Activated CD4-positive, alpha-beta T cell treated with anti-CD3 and anti-CD28 coated beads for 24 hours (primary cell): Measurements from ENCODE around the gene RDX.
A peak's percentile ranks its signal among the peaks of the same experiment; 100 is the strongest.
"Not testable (repeated sequence)": the region's sequence is repeated elsewhere in the genome, so short reads cannot be mapped to it uniquely, and the experiment has no call there.

Source experiments
- DNase-seq, 2 donors: peaks; one replicate each; pipeline ENCODE4 v3.0.0-alpha.2; 2020; ENCODE audit warnings: low read depth in 2 of 2

The RDX gene

GRCh38 chr11:110305169-110306018 is 9.0 kb upstream of the RDX start:
- no peak for DNase-seq

DNA sequence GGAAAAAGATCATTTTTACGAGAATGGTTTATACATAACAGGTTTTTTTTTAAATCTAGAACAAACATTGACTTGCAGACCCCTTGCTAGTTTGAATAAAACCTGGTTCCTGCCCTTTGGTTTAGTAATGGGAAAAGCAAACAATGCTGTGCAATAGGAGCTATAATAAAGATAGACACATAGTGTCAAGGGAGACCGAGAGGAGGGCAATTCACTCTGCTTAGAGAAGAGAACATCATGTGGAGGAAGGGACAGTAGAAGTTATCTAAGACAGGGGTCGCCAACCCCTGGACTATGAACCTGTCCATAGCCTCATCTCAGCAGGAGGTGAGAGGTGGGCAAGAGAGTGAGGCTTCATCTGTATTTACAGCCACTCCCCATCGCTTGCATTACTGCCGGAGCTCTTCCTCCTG is 7.0 kb upstream of the RDX start:
- no peak for DNase-seq

DNA sequence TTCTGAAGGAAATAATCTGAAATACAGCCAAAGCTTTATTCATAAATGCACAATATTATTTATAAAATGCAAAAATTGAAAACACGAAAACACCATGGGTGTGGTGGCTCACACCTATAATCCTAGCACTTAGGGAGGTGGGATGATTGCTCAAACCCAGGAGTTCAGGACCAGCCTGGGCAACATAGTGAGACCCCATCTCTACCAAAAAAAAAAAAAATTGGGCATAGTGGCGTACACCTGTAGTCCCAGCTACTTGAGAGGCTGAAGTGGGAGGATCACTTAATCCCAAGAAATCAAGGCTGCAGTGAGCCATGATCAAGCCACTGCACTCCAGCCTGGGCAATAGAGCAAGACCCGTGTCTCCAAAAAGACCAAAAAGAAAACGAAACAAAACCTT is 5.2 kb upstream of the RDX start:
- DNase-seq, result no peak

DNA sequence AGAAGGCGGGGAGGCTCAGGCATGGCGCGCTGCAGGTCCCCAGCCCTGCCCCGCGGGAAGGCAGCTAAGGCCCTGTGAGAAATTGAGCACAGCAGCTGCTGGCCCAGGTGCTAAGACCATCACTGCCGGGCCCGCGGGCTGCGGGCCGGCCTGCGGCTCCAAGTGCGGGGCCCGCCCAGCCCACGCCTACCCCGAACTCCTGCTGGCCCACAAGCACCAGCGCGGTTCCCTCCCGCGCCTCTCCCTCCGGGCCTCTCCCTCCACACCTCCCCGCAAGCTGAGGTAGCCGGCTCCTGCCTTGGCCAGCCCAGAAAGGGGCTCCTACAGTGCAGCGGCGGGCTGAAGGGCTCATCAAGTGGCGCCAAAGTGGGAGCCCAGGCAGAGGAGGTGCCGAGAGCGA is 4.6 kb upstream of the RDX start:
- DNase-seq, result no peak

DNA sequence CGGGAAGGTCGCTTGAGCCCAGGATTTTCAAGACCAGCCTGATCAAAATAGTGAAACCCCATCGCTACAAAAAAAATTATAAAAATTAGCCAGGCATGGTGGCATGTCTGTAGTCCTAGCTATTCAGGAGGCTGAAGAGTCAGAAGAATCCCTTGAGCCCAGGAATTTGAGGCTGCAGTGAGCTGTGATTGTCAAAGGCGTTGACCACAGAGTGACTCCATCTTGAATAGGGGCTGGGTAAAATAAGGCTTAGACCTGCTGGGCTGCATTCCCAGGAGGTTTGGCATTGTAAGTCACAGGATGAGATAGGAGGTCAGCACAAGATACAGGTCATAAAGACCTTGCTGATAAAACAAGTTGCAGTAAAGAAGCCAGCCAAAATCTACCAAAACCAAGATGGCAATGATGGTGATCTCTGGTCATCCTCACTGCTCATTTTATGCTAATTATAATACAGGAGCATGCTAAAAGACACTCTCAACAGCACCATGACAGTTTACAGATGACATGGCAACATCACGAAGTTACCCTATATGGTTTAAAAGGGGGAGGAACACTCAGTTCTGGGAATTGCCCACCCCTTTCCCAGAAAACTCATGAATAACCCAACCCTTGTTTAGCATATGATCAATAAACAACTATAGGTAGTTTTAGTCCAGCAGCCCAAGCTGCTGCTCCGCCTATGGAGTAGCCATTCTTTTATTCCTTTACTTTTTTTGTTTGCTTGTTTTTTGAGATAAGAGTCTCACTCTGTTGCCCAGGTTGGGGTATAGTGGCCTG is 2.8 kb upstream of the RDX start:
- DNase-seq, result no peak

DNA sequence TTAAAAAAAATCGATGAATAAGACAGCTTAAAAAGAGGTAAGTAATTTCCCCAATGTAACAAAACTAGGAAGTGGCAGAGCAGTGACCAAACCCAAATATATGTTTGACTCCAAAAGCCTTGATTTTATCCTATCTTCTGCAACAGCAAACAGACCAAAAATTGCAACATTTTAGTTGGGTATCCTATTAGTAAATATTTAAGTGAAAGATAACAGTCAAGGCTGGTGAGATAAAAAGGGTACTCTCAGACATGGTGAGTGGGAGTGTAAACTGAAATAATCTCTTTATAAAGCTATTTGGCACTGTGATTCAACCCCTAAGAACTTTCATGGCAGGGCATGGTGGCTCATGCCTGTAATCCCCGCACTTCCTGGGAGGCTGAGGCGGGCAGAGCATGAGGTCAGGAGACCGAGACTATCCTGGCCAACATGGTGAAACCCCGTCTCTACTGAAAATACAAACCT is 1.9 kb upstream of the RDX start:
- no peak for DNase-seq

GRCh38 chr11:110297726-110298300 is 1.4 kb upstream of the RDX start:
- no peak for DNase-seq

GRCh38 chr11:110297076-110297725 is 787 bp upstream of the RDX start:
- no peak for DNase-seq

GRCh38 chr11:110295531-110296225 is 736 bp downstream of the RDX start:
- DNase-seq, result peak in 1 of 2 donors; percentile 20

- no peak for DNase-seq
These were observed 1.3 kb downstream of the RDX start for GRCh38 chr11:110295086-110295485.

DNA sequence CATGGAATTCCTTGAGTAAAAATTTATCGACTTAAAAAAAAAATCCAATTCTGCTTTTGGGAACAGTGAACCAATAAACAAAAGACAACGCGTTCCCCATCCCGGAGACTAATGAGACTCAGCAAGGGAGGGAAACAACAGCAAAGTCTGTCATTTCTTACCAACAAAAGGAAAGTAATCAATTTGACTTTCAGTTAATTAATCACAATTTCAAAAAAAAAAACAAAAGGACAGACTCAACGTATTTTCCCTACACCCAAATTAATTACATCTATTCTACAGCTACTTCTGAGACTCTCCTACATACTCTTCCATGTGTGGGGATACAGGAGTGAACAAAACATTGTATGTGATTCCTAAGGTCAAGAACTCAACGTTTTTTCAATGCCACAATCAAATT is 1.9 kb downstream of the RDX start:
- no peak for DNase-seq

GRCh38 chr11:110293389-110293788 is 3.0 kb downstream of the RDX start:
- DNase-seq, result no peak

- not testable (repeated sequence) for DNase-seq
These were observed 4.3 kb downstream of the RDX start for GRCh38 chr11:110292146-110292545.

GRCh38 chr11:110290591-110291334 is 5.7 kb downstream of the RDX start:
- DNase-seq, result no peak

- DNase-seq, result no peak
These were observed 6.9 kb downstream of the RDX start for GRCh38 chr11:110289472-110289871.

DNA sequence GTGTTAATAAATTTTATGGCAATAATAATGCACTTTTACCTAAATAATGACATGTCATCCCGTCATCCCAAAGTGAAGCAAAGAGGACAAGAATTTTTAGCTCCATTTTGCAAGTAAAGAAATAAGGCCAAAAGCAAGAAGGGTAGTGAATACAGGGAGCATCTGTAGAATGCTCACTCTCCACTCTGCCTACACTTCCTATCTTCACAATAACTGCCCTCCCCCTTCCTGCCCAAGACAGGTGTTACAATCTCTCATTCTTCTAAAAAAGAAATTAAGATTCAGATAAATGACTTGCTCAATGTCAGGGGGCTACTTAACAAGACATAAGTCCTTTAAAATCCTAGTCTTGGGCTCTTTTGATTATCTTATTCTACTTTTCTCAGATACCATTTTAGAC is 8.9 kb downstream of the RDX start:
- DNase-seq, result no peak

DNA sequence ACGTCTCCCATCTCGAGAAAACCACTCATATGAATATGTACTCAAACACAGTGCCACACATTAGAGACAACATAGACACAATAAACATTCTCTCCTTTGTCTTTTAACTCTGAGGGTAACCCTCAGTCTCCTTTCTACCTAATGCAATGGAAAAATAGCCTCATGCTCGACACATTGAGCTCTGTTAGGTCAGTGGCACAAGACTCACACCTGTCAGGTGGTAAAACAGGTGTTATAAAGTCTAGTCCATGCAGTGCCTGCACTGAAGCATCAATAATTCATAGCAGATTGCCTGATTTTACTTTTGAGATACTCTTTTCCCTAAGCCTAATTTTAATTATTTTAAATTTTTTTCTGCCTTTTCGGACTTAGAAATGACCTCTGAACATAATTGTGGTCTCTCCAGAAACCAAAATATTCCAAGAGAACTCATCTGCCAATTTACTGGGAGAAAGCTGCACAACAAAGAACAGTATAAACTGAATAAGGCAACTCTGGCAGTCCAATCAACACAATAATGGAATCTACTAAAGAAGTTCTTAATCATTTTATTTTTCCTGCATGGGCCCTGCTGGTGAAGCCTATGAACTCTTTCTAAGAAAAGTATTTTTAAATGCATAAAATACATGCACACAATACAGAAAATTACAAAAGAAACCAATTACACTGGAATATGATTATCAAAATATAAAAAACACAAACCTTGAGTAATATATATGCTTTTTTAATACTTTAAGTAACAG is 9.9 kb downstream of the RDX start:
- no peak for DNase-seq

GRCh38 chr11:110283862-110284261 is 12.6 kb downstream of the RDX start:
- no peak for DNase-seq

DNA sequence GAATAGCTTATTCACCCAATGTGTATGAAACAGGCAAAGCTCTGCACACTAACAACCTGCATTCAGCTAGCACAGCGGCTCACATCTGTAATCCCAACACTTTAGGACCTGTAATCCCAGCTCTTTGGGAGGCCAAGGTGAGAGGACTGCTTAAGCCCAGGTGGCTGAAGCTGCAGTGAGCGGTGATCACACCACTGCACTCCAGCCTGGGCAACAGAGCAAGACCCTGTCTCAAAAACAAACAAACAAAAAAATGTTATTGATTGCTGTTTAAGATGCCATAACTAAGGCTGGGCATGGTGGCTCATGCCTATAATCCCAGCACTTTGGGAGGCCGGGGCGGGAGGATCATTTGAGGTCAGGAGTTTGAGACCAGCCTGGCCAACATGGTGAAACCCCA is 15.8 kb downstream of the RDX start:
- not testable (repeated sequence) for DNase-seq

DNA sequence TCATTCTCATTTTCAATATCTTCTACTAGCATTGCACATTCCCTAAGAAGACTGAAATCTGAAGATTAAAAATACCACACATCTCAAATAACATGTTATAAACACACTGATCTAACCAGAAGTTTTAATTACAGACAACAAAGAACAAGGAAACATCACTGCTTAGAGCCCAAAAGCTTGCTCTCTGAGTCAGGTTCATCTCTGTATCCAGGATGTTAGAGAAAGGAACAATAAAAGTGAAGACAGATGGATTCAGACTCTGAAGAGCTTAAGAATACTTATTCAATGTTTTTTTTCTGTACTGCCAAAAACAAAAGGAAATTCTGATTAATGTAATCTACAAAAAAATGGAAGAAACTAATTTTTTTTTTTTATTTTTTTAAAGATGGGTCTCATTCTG is 16.5 kb downstream of the RDX start:
- no peak for DNase-seq
